WTC11 (cell line): ENCODE data around the gene CLK3.

ENCODE experiments used
- ATF6 ChIP-seq: sonication (generic); formaldehyde crosslinking; IDR thresholded peaks from 2 replicates; pipeline ENCODE4 v1.8.1; 2023; ENCODE audit warnings: mild to moderate bottlenecking, missing genetic modification reagents
- CTCF ChIP-seq: fragments of 200-600 bp; IDR thresholded peaks from 2 replicates; pipeline ENCODE4 v1.8.0; 2022; ENCODE audit warnings: antibody characterized with exemption
- E2F4 ChIP-seq: sonication (generic); formaldehyde crosslinking; IDR thresholded peaks from 2 replicates; pipeline ENCODE4 v1.8.1; 2022; ENCODE audit warnings: low read depth, mild to moderate bottlenecking, moderate library complexity, missing genetic modification reagents, borderline replicate concordance
- HMGA2 ChIP-seq: fragments of 250-450 bp; sonication (Bioruptor Pico); IDR thresholded peaks from 2 replicates; pipeline ENCODE4 v1.4.0; 2021; ENCODE audit warnings: mild to moderate bottlenecking, moderate library complexity
- IRF2 ChIP-seq: sonication (generic); formaldehyde crosslinking; IDR thresholded peaks from 2 replicates; pipeline ENCODE4 v1.8.0; 2022; ENCODE audit warnings: low read depth, missing genetic modification reagents, borderline replicate concordance
- MAX ChIP-seq: sonication (generic); formaldehyde crosslinking; IDR thresholded peaks from 2 replicates; pipeline ENCODE4 v1.8.0; 2022; ENCODE audit warnings: mild to moderate bottlenecking, missing genetic modification reagents
- SOX15 ChIP-seq: fragments of 250-450 bp; sonication (Bioruptor Pico); IDR thresholded peaks from 2 replicates; pipeline ENCODE4 v1.9.0; 2021; ENCODE audit warnings: mild to moderate bottlenecking
- STAT6 ChIP-seq: sonication (generic); formaldehyde crosslinking; conservative IDR thresholded peaks from 2 replicates; pipeline ENCODE4 v1.8.1; 2023; ENCODE audit warnings: mild to moderate bottlenecking, low read depth, missing genetic modification reagents, moderate library complexity
- TEAD4 ChIP-seq: sonication (generic); formaldehyde crosslinking; IDR thresholded peaks from 2 replicates; pipeline ENCODE4 v1.8.0; 2022; ENCODE audit warnings: mild to moderate bottlenecking, missing genetic modification reagents
- ZBTB21 ChIP-seq: sonication (generic); formaldehyde crosslinking; IDR thresholded peaks from 2 replicates; pipeline ENCODE4 v1.8.1; 2023; ENCODE audit warnings: mild to moderate bottlenecking, missing genetic modification reagents, borderline replicate concordance
- ZNF138 ChIP-seq: sonication (generic); formaldehyde crosslinking; conservative IDR thresholded peaks from 2 replicates; pipeline ENCODE4 v1.8.1; 2022; ENCODE audit warnings: mild to moderate bottlenecking, moderate library complexity, missing genetic modification reagents
- ZNF263 ChIP-seq: sonication (generic); formaldehyde crosslinking; IDR thresholded peaks from 2 replicates; pipeline ENCODE4 v1.8.1; 2022; ENCODE audit warnings: low read depth, mild to moderate bottlenecking, moderate library complexity, missing genetic modification reagents
- ZNF281 ChIP-seq: sonication (generic); formaldehyde crosslinking; IDR thresholded peaks from 2 replicates; pipeline ENCODE4 v1.8.0; 2023; ENCODE audit warnings: mild to moderate bottlenecking, missing genetic modification reagents

- no peak for TF ChIP-seq ATF6 (CRISPR knock-in tag)
- TF ChIP-seq HMGA2, result no peak
- no peak for TF ChIP-seq CTCF
- no peak for TF ChIP-seq STAT6 (CRISPR knock-in tag)
- no peak for TF ChIP-seq MAX (CRISPR knock-in tag)
- TF ChIP-seq ZNF281, result no peak
- TF ChIP-seq E2F4 (CRISPR knock-in tag), result no peak
- no peak for TF ChIP-seq TEAD4
- no peak for TF ChIP-seq SOX15
- TF ChIP-seq ZBTB21 (CRISPR knock-in tag), result no peak
- TF ChIP-seq IRF2 (CRISPR knock-in tag), result no peak
- no peak for TF ChIP-seq ZNF263
- no peak for TF ChIP-seq ZNF138 (CRISPR knock-in tag)
Measured at GRCh38 chr15:74651242-74651741, 35.7 kb downstream of the CLK3 start.
